Cardiac muscle cell (in vitro differentiated cells and primary cell): ENCODE measurements around the gene WDR93. TPM values are rescaled to one million over a fixed set of nuclear protein-coding genes. Genes with fewer than 3 reads are reported as not detected.

Experiments used
- DNase-seq, 2 donors: peaks; one replicate each; pipeline versions ENCODE4 v3.0.0 to v3.0.0-alpha.2; 2010 to 2017; ENCODE audit warnings: low read depth in 1 of 2, low spot score in 1 of 2
- H3K27ac ChIP-seq: fragments of 200-600 bp; sonication (generic); 2 replicates; pipeline ENCODE4 v1.5.1; 2016
- H3K27me3 ChIP-seq: fragments of 200-600 bp; sonication (generic); 2 replicates; pipeline ENCODE4 v1.6.0; 2016; ENCODE audit warnings: control low read depth
- H3K36me3 ChIP-seq: fragments of 200-600 bp; sonication (generic); 2 replicates; pipeline ENCODE4 v1.5.1; 2016; ENCODE audit warnings: control low read depth
- H3K4me1 ChIP-seq: fragments of 200-600 bp; sonication (generic); 2 replicates; pipeline ENCODE4 v1.8.1; 2017; ENCODE audit warnings: low read depth, mild to moderate bottlenecking, mixed run types
- H3K4me3 ChIP-seq: fragments of 200-600 bp; sonication (generic); 2 replicates; pipeline ENCODE4 v1.5.1; 2016; ENCODE audit warnings: mild to moderate bottlenecking
- H3K9me3 ChIP-seq: fragments of 200-600 bp; sonication (generic); 2 replicates; pipeline ENCODE4 v1.5.1; 2017; ENCODE audit warnings: low read depth, mild to moderate bottlenecking, control low read depth
- polyA plus RNA-seq: library from polyadenylated mRNA; unstranded; fragments of >200 nt; fragmentation: Nextera tagmentation; extraction: Ambion mirVana; gene quantifications from 2 replicates; pipeline ENCODE4 v1.2.1, GENCODE V29; 2016
- total RNA-seq: library from RNA; depleted of rRNA; stranded (reverse); fragments of >200 nt; gene quantifications from 2 replicates; pipeline ENCODE4 v1.2.3, GENCODE V29; 2016
- TF ChIP-seq, protein P1 (sequence below): IDR thresholded peaks from 2 replicates; pipeline ENCODE4 v1.5.1; 2012; ENCODE audit warnings: low read depth, mild to moderate bottlenecking, low read length

The WDR93 gene
- total and polyA plus RNA-seq, 2 experiments from 2014 or later, result 0.06 to 0.73 TPM

DNA sequence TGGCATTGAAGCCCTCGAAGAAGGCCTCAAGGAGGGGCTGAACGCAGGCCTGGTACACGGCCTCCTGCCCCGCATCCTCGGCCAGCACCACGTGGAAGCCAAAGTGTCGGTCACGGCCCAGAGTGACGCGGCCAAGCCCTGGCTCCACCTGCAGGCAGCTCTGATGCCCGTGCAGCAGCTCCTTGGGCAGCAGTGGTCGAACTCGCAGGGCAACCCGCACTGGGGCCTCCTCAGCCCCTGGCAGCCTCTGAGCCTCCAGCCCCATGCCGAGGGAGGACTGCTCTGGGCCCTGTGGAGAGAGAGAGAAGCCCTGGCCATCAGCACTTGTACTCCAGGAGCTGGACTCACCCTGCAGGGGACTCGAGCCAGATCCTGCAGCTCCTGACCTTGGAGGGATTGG lies 37.9 kb upstream of the WDR93 start:
- H3K4me3 ChIP-seq, result no peak overlapping the region
- no peak overlapping the region for H3K27ac ChIP-seq
- TF ChIP-seq, protein P1, sequence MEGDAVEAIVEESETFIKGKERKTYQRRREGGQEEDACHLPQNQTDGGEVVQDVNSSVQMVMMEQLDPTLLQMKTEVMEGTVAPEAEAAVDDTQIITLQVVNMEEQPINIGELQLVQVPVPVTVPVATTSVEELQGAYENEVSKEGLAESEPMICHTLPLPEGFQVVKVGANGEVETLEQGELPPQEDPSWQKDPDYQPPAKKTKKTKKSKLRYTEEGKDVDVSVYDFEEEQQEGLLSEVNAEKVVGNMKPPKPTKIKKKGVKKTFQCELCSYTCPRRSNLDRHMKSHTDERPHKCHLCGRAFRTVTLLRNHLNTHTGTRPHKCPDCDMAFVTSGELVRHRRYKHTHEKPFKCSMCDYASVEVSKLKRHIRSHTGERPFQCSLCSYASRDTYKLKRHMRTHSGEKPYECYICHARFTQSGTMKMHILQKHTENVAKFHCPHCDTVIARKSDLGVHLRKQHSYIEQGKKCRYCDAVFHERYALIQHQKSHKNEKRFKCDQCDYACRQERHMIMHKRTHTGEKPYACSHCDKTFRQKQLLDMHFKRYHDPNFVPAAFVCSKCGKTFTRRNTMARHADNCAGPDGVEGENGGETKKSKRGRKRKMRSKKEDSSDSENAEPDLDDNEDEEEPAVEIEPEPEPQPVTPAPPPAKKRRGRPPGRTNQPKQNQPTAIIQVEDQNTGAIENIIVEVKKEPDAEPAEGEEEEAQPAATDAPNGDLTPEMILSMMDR, result no peak
- peaks cover 20% of the 10 kb centered on the region for H3K4me1 ChIP-seq
- no peaks in the 10 kb centered on the region for H3K9me3 ChIP-seq
- no peak for DNase-seq
- peaks cover 7% of the 10 kb centered on the region for H3K36me3 ChIP-seq
- H3K27me3 ChIP-seq, result no peaks in the 10 kb centered on the region

DNA sequence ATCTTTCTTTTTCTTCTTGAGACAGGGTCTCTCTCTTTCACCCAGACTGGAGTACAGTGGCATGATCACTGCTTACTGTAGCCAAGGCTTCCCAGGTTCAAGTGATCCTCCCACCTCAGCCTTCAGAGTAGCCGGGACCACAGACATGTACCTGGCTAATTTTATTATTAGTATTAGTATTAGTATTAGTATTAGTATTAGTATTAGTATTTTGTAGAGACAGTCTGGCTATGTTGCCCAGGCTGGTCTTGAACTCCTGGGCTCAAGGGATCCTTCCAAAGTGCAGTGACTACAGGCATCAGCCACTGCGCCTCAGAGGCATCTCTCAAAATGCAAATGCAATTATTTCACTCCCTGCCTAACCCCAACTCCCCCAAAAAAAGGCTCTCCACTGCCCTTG lies 37.0 kb upstream of the WDR93 start:
- H3K27me3 ChIP-seq, result no peaks in the 10 kb centered on the region
- TF ChIP-seq, protein P1, result no peak
- no peaks in the 10 kb centered on the region for H3K9me3 ChIP-seq
- peaks cover 7% of the 10 kb centered on the region for H3K36me3 ChIP-seq
- no peak for DNase-seq
- no peak overlapping the region for H3K4me3 ChIP-seq
- H3K27ac ChIP-seq, result no peak overlapping the region
- peaks cover 20% of the 10 kb centered on the region for H3K4me1 ChIP-seq

DNA sequence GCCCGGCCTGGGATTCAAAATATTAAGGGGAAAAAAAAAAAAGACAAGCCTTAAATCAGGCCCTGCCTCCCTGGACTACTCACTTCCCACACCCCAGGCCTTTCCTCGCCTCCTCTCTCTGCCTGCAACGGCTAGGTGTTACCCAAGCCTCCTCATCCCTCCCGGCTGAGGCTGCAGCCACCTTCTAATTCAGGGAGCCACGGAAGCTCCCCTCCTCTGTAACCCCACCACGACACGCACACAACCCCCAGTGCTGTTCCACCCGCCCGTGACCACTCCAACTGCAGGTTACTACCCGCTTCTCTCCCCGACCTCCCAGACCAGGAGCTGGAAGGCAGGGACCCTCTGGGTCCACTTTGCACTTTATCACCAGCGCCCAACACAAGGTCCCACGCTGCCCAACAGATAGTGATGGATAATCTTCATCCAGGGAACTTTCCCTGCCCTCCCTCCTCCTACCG lies 36.3 kb upstream of the WDR93 start:
- Histone ChIP-seq H3K36me3 (peaks cover 7% of the 10 kb centered on the region), H3K27ac (peak overlapping the region; percentile 93), H3K27me3 (no peaks in the 10 kb centered on the region), H3K4me1 (peaks cover 20% of the 10 kb centered on the region), H3K9me3 (no peaks in the 10 kb centered on the region), H3K4me3 (peak overlapping the region; percentile 95)
- TF ChIP-seq, protein P1, result no peak
- DNase-seq, result peak in 1 of 2 donors; percentile 67

DNA sequence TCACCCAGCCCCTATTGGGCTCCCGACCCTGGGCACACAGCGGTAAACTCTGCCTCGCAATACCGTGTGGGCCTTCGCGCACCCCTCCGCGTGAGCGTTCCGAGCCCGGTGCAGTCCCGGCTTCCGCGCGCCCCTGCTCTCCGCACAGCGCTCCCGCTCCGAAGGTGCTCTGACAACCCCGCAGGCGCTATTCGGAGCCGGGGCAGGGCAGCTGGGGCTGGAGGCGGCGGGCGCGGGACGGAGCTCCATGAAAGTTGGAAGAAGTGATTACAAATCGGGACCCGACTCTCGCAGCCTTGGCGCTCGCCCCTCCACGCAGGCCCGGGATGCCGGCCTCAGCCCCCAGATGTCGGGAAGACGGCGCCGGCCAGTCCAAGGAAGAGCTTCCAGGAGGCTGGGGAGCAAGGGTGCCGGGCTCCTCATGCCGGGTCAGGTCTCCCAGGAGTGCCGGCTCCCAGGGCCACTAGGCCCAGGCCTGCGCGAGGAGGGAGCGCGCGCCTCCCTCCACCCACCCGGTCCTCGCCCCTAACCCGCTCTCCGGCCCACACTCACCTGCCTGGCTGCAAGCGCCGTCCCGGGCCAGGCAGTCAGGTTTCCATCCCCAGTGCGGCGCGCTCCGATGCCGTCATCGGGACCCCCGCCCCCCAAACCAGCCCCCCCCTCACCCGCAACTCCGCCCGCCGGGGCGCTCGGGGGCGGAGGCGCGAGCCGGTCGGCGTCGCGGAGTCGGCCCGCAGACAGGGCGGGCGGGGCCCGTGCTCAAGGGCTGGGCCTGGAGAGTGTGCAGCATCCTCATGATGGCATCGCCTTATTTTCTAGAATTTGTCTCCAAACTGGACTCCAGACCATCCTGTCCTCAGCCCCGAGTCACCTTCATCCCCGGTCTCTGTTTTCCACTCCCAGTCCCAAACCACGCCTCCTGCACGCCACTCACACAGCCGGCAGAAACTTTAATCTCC lies 35.5 kb upstream of the WDR93 start, which contains the start of gene KIF7:
KIF7 (minus strand) TSS at position 621 of the 959 bp plus-strand sequence. CDS start 2,537 bp downstream, outside the sequence.
- TF ChIP-seq, protein P1, result no peak
- DNase-seq, result peak; percentile 74 to 85
- H3K9me3 ChIP-seq, result no peaks in the 10 kb centered on the region
- peaks cover 20% of the 10 kb centered on the region for H3K4me1 ChIP-seq
- peaks cover 7% of the 10 kb centered on the region for H3K36me3 ChIP-seq
- H3K27ac ChIP-seq, result peak within 1 kb of the TSS; percentile 93
- H3K27me3 ChIP-seq, result no peaks in the 10 kb centered on the region
- H3K4me3 ChIP-seq, result peak within 1 kb of the TSS; percentile 95

DNA sequence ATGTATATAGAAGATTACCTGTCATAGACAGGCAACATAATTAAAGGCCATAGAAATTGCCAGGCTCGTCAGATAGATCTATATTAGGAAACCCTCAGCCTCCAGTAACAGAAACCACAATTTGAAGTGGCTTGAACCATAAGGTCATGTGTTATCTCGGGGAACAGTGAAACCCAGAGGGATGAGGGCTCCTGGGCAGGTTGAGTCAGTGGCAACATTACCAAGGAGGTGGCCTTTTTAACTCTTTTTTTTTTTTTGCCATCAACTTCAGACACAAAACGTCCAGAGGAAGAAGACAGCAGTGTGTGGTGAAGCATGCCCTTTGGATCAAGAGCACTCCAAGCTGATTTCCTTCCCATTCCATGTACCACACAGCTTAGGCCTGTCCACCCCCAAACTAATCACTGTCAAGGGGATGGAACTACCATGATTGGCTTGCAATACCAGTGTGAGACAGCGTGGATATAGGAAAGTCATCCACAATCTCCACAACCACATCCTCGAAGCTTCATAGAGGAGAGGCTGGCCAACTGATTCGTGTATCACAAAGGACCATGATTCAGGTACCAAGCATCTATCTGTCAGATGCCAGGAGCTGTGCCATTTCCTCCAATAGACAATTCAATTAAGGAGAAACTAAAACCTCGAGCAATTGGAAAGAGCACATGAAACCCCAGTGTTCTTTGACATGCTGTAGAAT lies 34.3 kb upstream of the WDR93 start:
- Histone ChIP-seq H3K9me3 (no peaks in the 10 kb centered on the region), H3K4me1 (peaks cover 20% of the 10 kb centered on the region), H3K27me3 (no peaks in the 10 kb centered on the region), H3K36me3 (peaks cover 7% of the 10 kb centered on the region), H3K4me3 (no peak overlapping the region), H3K27ac (peak overlapping the region; percentile 93)
- TF ChIP-seq, protein P1, result no peak
- peak in 1 of 2 donors; percentile 48 for DNase-seq
